SIG-M5 (cell line): Measurements from ENCODE around the gene PPM1J.
A peak's percentile ranks its signal among the peaks of the same experiment; 100 is the strongest.
"Not testable (repeated sequence)": the region's sequence is repeated elsewhere in the genome, so short reads cannot be mapped to it uniquely, and the experiment has no call there.

Experiments used
- DNase-seq: peaks from one replicate; lab custom pipeline; 2025; lab: John Stamatoyannopoulos, UW

PPM1J gene

GRCh38 chr1:112721966-112722524, 6.9 kb upstream of the PPM1J start:
- DNase-seq, result no peak

GRCh38 chr1:112721294-112721693, 6.2 kb upstream of the PPM1J start:
- not testable (repeated sequence) for DNase-seq

- no peak for DNase-seq
Measured at GRCh38 chr1:112720800-112721199, 5.7 kb upstream of the PPM1J start.

GRCh38 chr1:112719706-112720105, 4.6 kb upstream of the PPM1J start:
- no peak for DNase-seq

- DNase-seq, result no peak
Measured at GRCh38 chr1:112718691-112719418, 3.7 kb upstream of the PPM1J start.

- no peak for DNase-seq
Measured at GRCh38 chr1:112717263-112717873, 2.2 kb upstream of the PPM1J start.

- no peak for DNase-seq
Measured at GRCh38 chr1:112716133-112716720, 1.1 kb upstream of the PPM1J start.

GRCh38 chr1:112714313-112715263, 544 bp downstream of the PPM1J start:
- DNase-seq, result no peak

GRCh38 chr1:112713466-112714312, 1.4 kb downstream of the PPM1J start:
- peak; percentile 24 for DNase-seq

- no peak for DNase-seq
Measured at GRCh38 chr1:112712701-112713128, 2.4 kb downstream of the PPM1J start.

- DNase-seq, result no peak
Measured at GRCh38 chr1:112712191-112712590, 2.9 kb downstream of the PPM1J start.

- no peak for DNase-seq
Measured at GRCh38 chr1:112711670-112712069, 3.5 kb downstream of the PPM1J start.

GRCh38 chr1:112711041-112711440, 4.1 kb downstream of the PPM1J start:
- DNase-seq, result no peak

- DNase-seq, result no peak
Measured at GRCh38 chr1:112710586-112710985, 4.5 kb downstream of the PPM1J start.

GRCh38 chr1:112710159-112710558, 5.0 kb downstream of the PPM1J start:
- DNase-seq, result no peak

- no peak for DNase-seq
Measured at GRCh38 chr1:112708489-112708888, 6.6 kb downstream of the PPM1J start.

GRCh38 chr1:112708002-112708448, 7.1 kb downstream of the PPM1J start:
- DNase-seq, result no peak

- DNase-seq, result no peak
Measured at GRCh38 chr1:112707221-112708001, 7.7 kb downstream of the PPM1J start.

- DNase-seq, result no peak
Measured at GRCh38 chr1:112706505-112707220, 8.5 kb downstream of the PPM1J start, which contains the start of gene RHOC. TSS of gene RHOC (minus strand) at chr1:112707127. CDS start at chr1:112703799, 3,328 bp downstream.
